Neural progenitor cell (in vitro differentiated cells): ENCODE results near the gene PDSS1. TPM values are rescaled to one million over a fixed set of nuclear protein-coding genes. Genes with fewer than 3 reads are reported as not detected.

Experiments
- DNase-seq: peaks from one replicate; pipeline ENCODE4 v3.0.0-alpha.2; 2016; ENCODE audit warnings: low spot score
- H2AFZ ChIP-seq: fragments of 200-600 bp; sonication (generic); replicated peaks from 2 replicates; pipeline ENCODE4 v1.6.1; 2016; ENCODE audit warnings: antibody characterized with exemption
- H3F3A ChIP-seq: fragments of 200-600 bp; sonication (generic); 2 replicates; pipeline ENCODE4 v1.6.1; 2016; ENCODE audit warnings: antibody characterized with exemption, low read depth
- H3K27ac ChIP-seq: fragments of 200-600 bp; sonication (generic); 2 replicates; pipeline ENCODE4 v1.5.1; 2016; ENCODE audit warnings: mild to moderate bottlenecking
- H3K27me3 ChIP-seq: fragments of 200-600 bp; sonication (generic); 2 replicates; pipeline ENCODE4 v1.6.1; 2016; ENCODE audit warnings: mild to moderate bottlenecking, moderate library complexity
- H3K36me3 ChIP-seq: fragments of 200-600 bp; sonication (generic); 2 replicates; pipeline ENCODE4 v1.5.1; 2016
- H3K4me1 ChIP-seq: fragments of 200-600 bp; sonication (generic); 2 replicates; pipeline ENCODE4 v1.6.1; 2016; ENCODE audit warnings: mixed run types
- H3K4me2 ChIP-seq: fragments of 200-600 bp; sonication (generic); 2 replicates; pipeline ENCODE4 v1.6.1; 2016
- H3K4me3 ChIP-seq: fragments of 200-600 bp; sonication (generic); 2 replicates; pipeline ENCODE4 v1.5.1; 2016
- H3K79me2 ChIP-seq: fragments of 200-600 bp; sonication (generic); 2 replicates; pipeline ENCODE4 v1.6.1; 2016; ENCODE audit warnings: low read depth
- H3K9ac ChIP-seq: fragments of 200-600 bp; sonication (generic); 2 replicates; pipeline ENCODE4 v1.6.1; 2016
- H3K9me3 ChIP-seq: fragments of 200-600 bp; sonication (generic); 2 replicates; pipeline ENCODE4 v1.5.1; 2016; ENCODE audit warnings: low read depth
- H4K20me1 ChIP-seq: fragments of 200-600 bp; sonication (generic); 2 replicates; pipeline ENCODE4 v1.6.1; 2016; ENCODE audit warnings: low read depth
- H3K27ac Mint-ChIP-seq: 3 replicates; pipeline ENCODE4 v1.8.0; 2021; ENCODE audit warnings: mixed read lengths
- H3K27me3 Mint-ChIP-seq: 2 replicates; pipeline ENCODE4 v1.8.0; 2022; ENCODE audit warnings: low read depth, mild to moderate bottlenecking, inconsistent platforms, moderate library complexity, mixed read lengths; ENCODE audit not compliant: insufficient read depth
- H3K36me3 Mint-ChIP-seq: 3 replicates; pipeline ENCODE4 v1.8.0; 2021; ENCODE audit warnings: mixed read lengths
- H3K4me1 Mint-ChIP-seq: 3 replicates; pipeline ENCODE4 v1.8.0; 2021; ENCODE audit warnings: mixed read lengths
- H3K4me3 Mint-ChIP-seq: 3 replicates; pipeline ENCODE4 v1.8.0; 2021; ENCODE audit warnings: mild to moderate bottlenecking, moderate library complexity, mixed read lengths
- H3K9me3 Mint-ChIP-seq: 3 replicates; pipeline ENCODE4 v1.8.0; 2020; ENCODE audit warnings: mixed read lengths
- CTCF ChIP-seq: fragments of 200-600 bp; sonication (generic); IDR thresholded peaks from 2 replicates; pipeline ENCODE4 v1.5.1; 2017; ENCODE audit warnings: antibody characterized with exemption, mild to moderate bottlenecking
- EZH2 ChIP-seq: fragments of 200-600 bp; sonication (generic); IDR thresholded peaks from 2 replicates; pipeline ENCODE4 v1.6.1; 2017; ENCODE audit warnings: antibody characterized with exemption, mild to moderate bottlenecking, moderate library complexity
- EZH2phosphoT487 ChIP-seq: fragments of 200-600 bp; sonication (generic); IDR thresholded peaks from 2 replicates; pipeline ENCODE4 v1.6.1; 2017; ENCODE audit warnings: antibody characterized with exemption
- total RNA-seq: library from RNA; depleted of rRNA; stranded (reverse); fragments of >200 nt; gene quantifications from 2 replicates; pipeline ENCODE4 v1.2.3, GENCODE V29; 2015; ENCODE audit warnings: low replicate concordance

The PDSS1 gene
- total RNA-seq, 1 donor from 2014 or later, result 17.2 TPM

GRCh38 chr10:26727005-26727404 lies 29.5 kb downstream of the PDSS1 start:
- no peaks in the 10 kb centered on the region for H4K20me1 ChIP-seq
- DNase-seq, result no peak
- H3K4me1 Mint-ChIP-seq, result no peaks in the 10 kb centered on the region
- no peaks in the 10 kb centered on the region for H3F3A ChIP-seq
- H3K79me2 ChIP-seq, result no peaks in the 10 kb centered on the region
- no peaks in the 10 kb centered on the region for H3K27me3 ChIP-seq
- no peaks in the 10 kb centered on the region for H3K9me3 ChIP-seq
- no peak overlapping the region for H3K4me3 Mint-ChIP-seq
- H3K36me3 Mint-ChIP-seq, result peaks cover 5% of the 10 kb centered on the region
- no peak overlapping the region for H2AFZ ChIP-seq
- no peaks in the 10 kb centered on the region for H3K36me3 ChIP-seq
- H3K4me1 ChIP-seq, result no peaks in the 10 kb centered on the region
- no peak overlapping the region for H3K27ac ChIP-seq
- H3K27ac Mint-ChIP-seq, result no peak overlapping the region
- no peak overlapping the region for H3K4me3 ChIP-seq
- peaks cover 6% of the 10 kb centered on the region for H3K27me3 Mint-ChIP-seq
- TF ChIP-seq EZH2 (no peak), EZH2phosphoT487 (no peak), CTCF (no peak)
- H3K9me3 Mint-ChIP-seq, result no peaks in the 10 kb centered on the region
- no peak overlapping the region for H3K4me2 ChIP-seq
- H3K9ac ChIP-seq, result no peak overlapping the region

- Histone ChIP-seq H3K79me2 (no peaks in the 10 kb centered on the region), H3K4me2 (no peak overlapping the region), H3K9me3 (no peaks in the 10 kb centered on the region), H3K27me3 (no peaks in the 10 kb centered on the region), H3K27ac (no peak overlapping the region), H3K4me3 (no peak overlapping the region), H3F3A (no peaks in the 10 kb centered on the region), H4K20me1 (no peaks in the 10 kb centered on the region), H3K9ac (no peak overlapping the region), H3K4me1 (peaks cover 3% of the 10 kb centered on the region), H2AFZ (no peak overlapping the region), H3K36me3 (no peaks in the 10 kb centered on the region)
- no peaks in the 10 kb centered on the region for H3K9me3 Mint-ChIP-seq
- no peak for TF ChIP-seq CTCF
- no peak for TF ChIP-seq EZH2phosphoT487
- no peak for TF ChIP-seq EZH2
- DNase-seq, result no peak
- H3K27me3 Mint-ChIP-seq, result peaks cover 7% of the 10 kb centered on the region
- H3K36me3 Mint-ChIP-seq, result peaks cover 8% of the 10 kb centered on the region
- H3K27ac Mint-ChIP-seq, result no peak overlapping the region
- H3K4me1 Mint-ChIP-seq, result peaks cover 7% of the 10 kb centered on the region
- no peak overlapping the region for H3K4me3 Mint-ChIP-seq
These were observed 31.5 kb downstream of the PDSS1 start for GRCh38 chr10:26728957-26729356.

GRCh38 chr10:26729395-26729794 lies 31.9 kb downstream of the PDSS1 start:
- Histone ChIP-seq H3K4me3 (no peak overlapping the region), H3K4me1 (peaks cover 7% of the 10 kb centered on the region), H4K20me1 (no peaks in the 10 kb centered on the region), H3K9ac (no peak overlapping the region), H3K36me3 (no peaks in the 10 kb centered on the region), H3K27me3 (no peaks in the 10 kb centered on the region), H3K4me2 (no peak overlapping the region), H3F3A (no peaks in the 10 kb centered on the region), H3K9me3 (no peaks in the 10 kb centered on the region), H3K27ac (no peak overlapping the region), H3K79me2 (no peaks in the 10 kb centered on the region), H2AFZ (no peak overlapping the region)
- Mint-ChIP-seq H3K4me1 (peaks cover 11% of the 10 kb centered on the region), H3K4me3 (no peak overlapping the region), H3K27ac (no peak overlapping the region), H3K9me3 (no peaks in the 10 kb centered on the region), H3K36me3 (peaks cover 8% of the 10 kb centered on the region), H3K27me3 (peaks cover 7% of the 10 kb centered on the region)
- no peak for TF ChIP-seq CTCF
- no peak for TF ChIP-seq EZH2
- no peak for TF ChIP-seq EZH2phosphoT487
- no peak for DNase-seq

DNA sequence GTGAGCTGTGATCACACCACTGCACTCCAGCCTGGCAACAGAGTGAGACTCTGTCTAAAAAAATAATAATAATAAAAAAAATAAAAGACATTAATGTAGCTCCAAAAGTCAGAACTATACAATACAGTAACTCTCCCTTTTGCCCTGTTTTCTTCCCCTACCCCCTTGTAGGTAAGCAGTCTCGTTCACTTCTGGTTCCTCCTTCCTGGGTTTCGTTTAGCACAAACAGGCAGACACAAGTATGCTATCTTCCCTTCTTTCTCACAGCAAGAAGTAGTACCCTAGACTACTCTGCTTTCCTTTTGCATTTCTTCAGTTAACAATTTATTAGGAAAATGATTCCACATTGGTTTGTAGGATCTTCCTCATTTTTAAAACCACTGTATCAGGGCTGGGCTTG lies 33.1 kb downstream of the PDSS1 start:
- Mint-ChIP-seq H3K27ac (no peak overlapping the region), H3K27me3 (peaks cover 7% of the 10 kb centered on the region), H3K36me3 (peaks cover 11% of the 10 kb centered on the region), H3K4me3 (no peak overlapping the region), H3K9me3 (no peaks in the 10 kb centered on the region), H3K4me1 (peaks cover 20% of the 10 kb centered on the region)
- no peak overlapping the region for H3K9ac ChIP-seq
- no peak overlapping the region for H3K4me3 ChIP-seq
- H3K4me2 ChIP-seq, result no peak overlapping the region
- H3K4me1 ChIP-seq, result peaks cover 18% of the 10 kb centered on the region
- H3F3A ChIP-seq, result no peaks in the 10 kb centered on the region
- no peaks in the 10 kb centered on the region for H3K79me2 ChIP-seq
- no peaks in the 10 kb centered on the region for H3K9me3 ChIP-seq
- no peaks in the 10 kb centered on the region for H3K27me3 ChIP-seq
- no peak overlapping the region for H2AFZ ChIP-seq
- no peak overlapping the region for H3K27ac ChIP-seq
- no peaks in the 10 kb centered on the region for H3K36me3 ChIP-seq
- TF ChIP-seq CTCF, result no peak
- TF ChIP-seq EZH2, result no peak
- no peak for TF ChIP-seq EZH2phosphoT487
- DNase-seq, result no peak
- H4K20me1 ChIP-seq, result no peaks in the 10 kb centered on the region
